ENCODE measurements around the gene STAT3. TPM values are rescaled to one million over a fixed set of nuclear protein-coding genes. Genes with fewer than 3 reads are reported as not detected.

The STAT3 gene
- total and polyA plus RNA-seq, 2 of the 13 experiments (the other 11 are each of a cell fraction or from before 2014, with no cell fraction given): 61.8 to 62.4 TPM

DNA sequence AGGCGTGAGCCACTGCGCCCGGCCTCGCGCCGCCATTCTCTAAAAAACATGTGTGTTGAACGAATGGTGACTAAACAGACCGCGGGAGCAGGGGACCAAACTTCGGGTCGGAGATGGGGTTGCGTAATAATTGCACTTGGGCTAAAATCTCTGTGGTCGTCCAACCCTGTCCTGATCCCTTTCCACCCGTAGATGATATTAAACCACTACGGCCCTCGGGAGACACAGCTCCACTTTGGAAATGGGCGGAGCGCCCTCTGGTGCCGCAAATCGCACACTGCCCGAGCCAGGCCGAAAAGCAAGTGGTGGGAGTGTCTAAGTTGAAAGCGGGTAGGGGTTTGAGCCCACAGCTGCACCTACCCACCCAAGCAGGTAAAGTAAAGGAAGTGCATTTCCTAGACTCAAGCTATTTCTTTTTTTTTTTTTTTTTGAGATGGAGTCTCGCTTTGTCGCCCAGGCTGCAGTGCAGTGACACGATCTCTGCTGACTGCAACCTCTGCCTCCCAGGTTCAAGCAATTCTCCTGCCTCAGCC is 17.8 kb upstream of the STAT3 start (continued):
- TF ChIP-seq, protein P1, sequence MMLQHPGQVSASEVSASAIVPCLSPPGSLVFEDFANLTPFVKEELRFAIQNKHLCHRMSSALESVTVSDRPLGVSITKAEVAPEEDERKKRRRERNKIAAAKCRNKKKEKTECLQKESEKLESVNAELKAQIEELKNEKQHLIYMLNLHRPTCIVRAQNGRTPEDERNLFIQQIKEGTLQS (CRISPR knock-in tag; IDR thresholded peaks at IDR 0.05): no peak
- TF ChIP-seq ZSCAN25 (CRISPR knock-in tag; IDR thresholded peaks at IDR 0.05): no peak
- TF ChIP-seq CBX1 (IDR thresholded peaks at IDR 0.05; ENCODE audit: low read depth): no peak
- TF ChIP-seq, protein P2, sequence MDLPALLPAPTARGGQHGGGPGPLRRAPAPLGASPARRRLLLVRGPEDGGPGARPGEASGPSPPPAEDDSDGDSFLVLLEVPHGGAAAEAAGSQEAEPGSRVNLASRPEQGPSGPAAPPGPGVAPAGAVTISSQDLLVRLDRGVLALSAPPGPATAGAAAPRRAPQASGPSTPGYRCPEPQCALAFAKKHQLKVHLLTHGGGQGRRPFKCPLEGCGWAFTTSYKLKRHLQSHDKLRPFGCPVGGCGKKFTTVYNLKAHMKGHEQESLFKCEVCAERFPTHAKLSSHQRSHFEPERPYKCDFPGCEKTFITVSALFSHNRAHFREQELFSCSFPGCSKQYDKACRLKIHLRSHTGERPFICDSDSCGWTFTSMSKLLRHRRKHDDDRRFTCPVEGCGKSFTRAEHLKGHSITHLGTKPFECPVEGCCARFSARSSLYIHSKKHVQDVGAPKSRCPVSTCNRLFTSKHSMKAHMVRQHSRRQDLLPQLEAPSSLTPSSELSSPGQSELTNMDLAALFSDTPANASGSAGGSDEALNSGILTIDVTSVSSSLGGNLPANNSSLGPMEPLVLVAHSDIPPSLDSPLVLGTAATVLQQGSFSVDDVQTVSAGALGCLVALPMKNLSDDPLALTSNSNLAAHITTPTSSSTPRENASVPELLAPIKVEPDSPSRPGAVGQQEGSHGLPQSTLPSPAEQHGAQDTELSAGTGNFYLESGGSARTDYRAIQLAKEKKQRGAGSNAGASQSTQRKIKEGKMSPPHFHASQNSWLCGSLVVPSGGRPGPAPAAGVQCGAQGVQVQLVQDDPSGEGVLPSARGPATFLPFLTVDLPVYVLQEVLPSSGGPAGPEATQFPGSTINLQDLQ (CRISPR knock-in tag; IDR thresholded peaks at IDR 0.05): no peak
- TF ChIP-seq, protein P3, sequence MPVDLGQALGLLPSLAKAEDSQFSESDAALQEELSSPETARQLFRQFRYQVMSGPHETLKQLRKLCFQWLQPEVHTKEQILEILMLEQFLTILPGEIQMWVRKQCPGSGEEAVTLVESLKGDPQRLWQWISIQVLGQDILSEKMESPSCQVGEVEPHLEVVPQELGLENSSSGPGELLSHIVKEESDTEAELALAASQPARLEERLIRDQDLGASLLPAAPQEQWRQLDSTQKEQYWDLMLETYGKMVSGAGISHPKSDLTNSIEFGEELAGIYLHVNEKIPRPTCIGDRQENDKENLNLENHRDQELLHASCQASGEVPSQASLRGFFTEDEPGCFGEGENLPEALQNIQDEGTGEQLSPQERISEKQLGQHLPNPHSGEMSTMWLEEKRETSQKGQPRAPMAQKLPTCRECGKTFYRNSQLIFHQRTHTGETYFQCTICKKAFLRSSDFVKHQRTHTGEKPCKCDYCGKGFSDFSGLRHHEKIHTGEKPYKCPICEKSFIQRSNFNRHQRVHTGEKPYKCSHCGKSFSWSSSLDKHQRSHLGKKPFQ (CRISPR knock-in tag; IDR thresholded peaks at IDR 0.05; ENCODE audit: insufficient replicate concordance): no peak
- TF ChIP-seq POLR2AphosphoS2 (IDR thresholded peaks at IDR 0.05; ENCODE audit: low read depth, low read length): no peak
- TF ChIP-seq ZNF567 (CRISPR knock-in tag; IDR thresholded peaks at IDR 0.05; ENCODE audit: borderline replicate concordance): no peak
- TF ChIP-seq, protein P4, sequence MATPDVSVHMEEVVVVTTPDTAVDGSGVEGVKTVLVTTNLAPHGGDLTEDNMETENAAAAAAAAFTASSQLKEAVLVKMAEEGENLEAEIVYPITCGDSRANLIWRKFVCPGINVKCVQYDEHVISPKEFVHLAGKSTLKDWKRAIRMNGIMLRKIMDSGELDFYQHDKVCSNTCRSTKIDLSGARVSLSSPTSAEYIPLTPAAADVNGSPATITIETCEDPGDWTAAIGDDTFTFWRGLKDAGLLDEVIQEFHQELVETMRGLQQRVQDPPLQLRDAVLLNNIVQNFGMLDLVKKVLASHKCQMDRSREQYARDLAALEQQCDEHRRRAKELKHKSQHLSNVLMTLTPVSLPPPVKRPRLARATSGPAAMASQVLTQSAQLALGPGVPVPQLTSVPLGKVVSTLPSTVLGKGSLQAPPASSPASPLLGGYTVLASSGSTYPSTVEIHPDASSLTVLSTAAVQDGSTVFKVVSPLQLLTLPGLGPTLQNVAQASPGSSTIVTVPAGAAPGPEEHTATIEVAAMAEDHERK (CRISPR knock-in tag; IDR thresholded peaks at IDR 0.05; ENCODE audit: low read depth): no peak
- no peak for TF ChIP-seq TCF12 (IDR thresholded peaks at IDR 0.05)
- 0 out of 2 replicates have a peak, but pooled peaks have one; percentile 51 for TF ChIP-seq TCF12 (CRISPR knock-in tag; IDR thresholded peaks at IDR 0.05)
- TF ChIP-seq DPF2 (CRISPR knock-in tag; IDR thresholded peaks at IDR 0.05; ENCODE audit: borderline replicate concordance, low read depth): no peak
- TF ChIP-seq PAWR (CRISPR knock-in tag; IDR thresholded peaks at IDR 0.05; ENCODE audit: borderline replicate concordance): no peak
- TF ChIP-seq IKZF1 (IDR thresholded peaks at IDR 0.05): no peak
- peak; percentile 37; the same call in 1 of the 2 replicates for TF ChIP-seq ZNF274 (CRISPR knock-in tag; IDR thresholded peaks at IDR 0.05)
- TF ChIP-seq ZKSCAN8 (CRISPR knock-in tag; IDR thresholded peaks at IDR 0.05; ENCODE audit: borderline replicate concordance): peak; percentile 42; the same call in 1 of the 2 replicates
- TF ChIP-seq, protein P5, sequence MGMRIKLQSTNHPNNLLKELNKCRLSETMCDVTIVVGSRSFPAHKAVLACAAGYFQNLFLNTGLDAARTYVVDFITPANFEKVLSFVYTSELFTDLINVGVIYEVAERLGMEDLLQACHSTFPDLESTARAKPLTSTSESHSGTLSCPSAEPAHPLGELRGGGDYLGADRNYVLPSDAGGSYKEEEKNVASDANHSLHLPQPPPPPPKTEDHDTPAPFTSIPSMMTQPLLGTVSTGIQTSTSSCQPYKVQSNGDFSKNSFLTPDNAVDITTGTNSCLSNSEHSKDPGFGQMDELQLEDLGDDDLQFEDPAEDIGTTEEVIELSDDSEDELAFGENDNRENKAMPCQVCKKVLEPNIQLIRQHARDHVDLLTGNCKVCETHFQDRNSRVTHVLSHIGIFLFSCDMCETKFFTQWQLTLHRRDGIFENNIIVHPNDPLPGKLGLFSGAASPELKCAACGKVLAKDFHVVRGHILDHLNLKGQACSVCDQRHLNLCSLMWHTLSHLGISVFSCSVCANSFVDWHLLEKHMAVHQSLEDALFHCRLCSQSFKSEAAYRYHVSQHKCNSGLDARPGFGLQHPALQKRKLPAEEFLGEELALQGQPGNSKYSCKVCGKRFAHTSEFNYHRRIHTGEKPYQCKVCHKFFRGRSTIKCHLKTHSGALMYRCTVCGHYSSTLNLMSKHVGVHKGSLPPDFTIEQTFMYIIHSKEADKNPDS (CRISPR knock-in tag; IDR thresholded peaks at IDR 0.05): no peak
- TF ChIP-seq ZNF619 (CRISPR knock-in tag; IDR thresholded peaks at IDR 0.05): peak; percentile 73; the same call in 1 of the 2 replicates
- peak; percentile 98 for TF ChIP-seq RAD21 (CRISPR knock-in tag; IDR thresholded peaks at IDR 0.05)
- no peak for TF ChIP-seq TBX3 (IDR thresholded peaks at IDR 0.05; ENCODE audit: borderline replicate concordance)
- no peak for TF ChIP-seq ZNF256 (CRISPR knock-in tag; conservative IDR thresholded peaks at IDR 0.05)
- peak; percentile 53; the same call in 1 of the 2 replicates for TF ChIP-seq SMAD3 (CRISPR knock-in tag; IDR thresholded peaks at IDR 0.05)
